ENCODE measurements around the gene HACE1.

DNA sequence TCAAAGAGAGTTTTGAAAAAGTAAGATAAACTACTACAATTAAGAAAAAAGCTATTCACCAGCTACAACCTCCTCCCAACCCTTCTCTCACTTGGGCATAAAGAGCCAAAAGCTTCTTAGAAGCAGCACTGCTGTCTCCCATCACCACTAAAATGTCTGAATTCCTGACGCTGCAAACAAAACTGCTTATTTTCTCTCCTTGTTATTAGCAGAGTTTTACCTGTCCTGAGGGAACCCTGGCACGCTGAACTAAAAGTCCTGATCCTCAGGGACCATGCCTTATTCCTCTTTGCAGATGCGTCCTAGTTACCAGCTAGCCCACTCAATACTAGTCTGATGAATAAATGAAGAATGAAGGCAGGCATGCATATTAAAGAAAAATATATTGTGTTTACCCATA is 1.1 kb downstream of the HACE1 start:
- TF ChIP-seq POLR2A (IDR thresholded peaks at IDR 0.05; ENCODE audit: low read depth, low read length) (no peak), POLR2AphosphoS5 (IDR thresholded peaks at IDR 0.05; ENCODE audit: low read depth, low read length) (no peak), TAF1 (IDR thresholded peaks at IDR 0.05; ENCODE audit: low read depth, low read length) (no peak), SPI1 (IDR thresholded peaks at IDR 0.05; ENCODE audit: low read depth, low read length) (no peak)
